Measurements from ENCODE around the gene KBTBD13. TPM values are rescaled to one million over a fixed set of nuclear protein-coding genes. Genes with fewer than 3 reads are reported as not detected.

Gene KBTBD13
- total RNA-seq, 1 experiment from 2014 or later, result not detected

- DNase-seq (ENCODE audit: extremely low read depth, low read depth), result no peak
Observed at GRCh38 chr15:65101891-65102708, 25.6 kb downstream of the KBTBD13 start.

- no peak for DNase-seq (ENCODE audit: extremely low read depth, low read depth)
Observed at GRCh38 chr15:65102912-65103311, 26.4 kb downstream of the KBTBD13 start.

GRCh38 chr15:65105038-65105437, 28.5 kb downstream of the KBTBD13 start:
- DNase-seq (ENCODE audit: extremely low read depth, low read depth), result no peak

DNA sequence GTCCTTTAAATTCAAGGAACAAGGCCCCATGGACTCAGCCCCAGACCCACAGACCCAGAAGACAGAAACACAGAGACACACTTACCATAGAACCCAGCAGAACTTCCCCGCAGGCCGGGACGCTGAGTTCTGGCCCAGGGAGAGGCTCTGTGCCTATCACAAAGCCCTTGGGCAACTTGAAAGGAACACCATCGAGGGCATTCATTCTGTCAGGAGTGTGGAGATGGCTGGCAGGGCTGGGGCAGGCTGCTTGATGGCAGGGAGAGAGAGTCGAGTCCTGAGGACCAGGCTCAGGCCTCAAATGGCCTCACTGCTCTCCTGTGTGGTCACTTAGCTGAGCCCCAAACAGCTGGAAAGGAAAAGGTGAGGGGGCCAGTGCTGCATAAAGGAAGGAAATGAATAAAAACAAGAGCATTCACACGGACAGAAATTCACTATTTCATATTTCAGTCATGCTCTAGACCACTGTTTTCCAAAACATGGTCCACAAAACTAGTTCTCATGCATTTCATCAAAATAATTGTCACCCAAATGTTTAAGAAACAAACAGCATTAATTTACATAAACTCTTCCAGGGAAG, 29.6 kb downstream of the KBTBD13 start:
- no peak for DNase-seq (ENCODE audit: extremely low read depth, low read depth)

DNA sequence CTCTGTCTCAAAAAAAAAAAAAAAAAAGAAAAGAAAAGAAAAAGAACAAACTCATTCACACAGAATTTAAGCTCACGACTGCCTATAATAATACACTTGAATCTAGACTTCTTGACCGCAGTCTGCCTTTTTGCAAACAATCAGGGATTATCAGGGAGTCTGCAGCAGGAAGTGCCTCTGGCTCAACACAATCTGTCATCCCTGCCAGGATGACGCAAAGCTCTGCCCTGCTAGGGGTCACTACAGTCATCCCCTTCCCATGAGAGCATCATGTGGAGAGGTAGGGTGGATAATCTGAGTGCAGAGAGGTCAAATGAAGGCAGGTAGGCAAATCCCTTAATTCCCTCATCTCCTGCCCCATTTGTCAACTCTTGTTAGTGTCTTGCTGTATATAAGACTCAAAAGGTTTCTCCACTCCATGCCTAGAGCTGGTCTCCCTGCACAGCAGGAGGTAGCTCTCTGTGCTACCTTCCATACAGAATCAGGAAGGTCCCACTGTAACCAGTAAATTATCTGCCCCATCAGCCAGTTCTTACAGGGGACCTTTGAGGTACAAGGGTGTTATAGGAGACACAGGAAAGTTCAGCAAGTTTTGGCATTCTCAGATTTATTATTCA, 34.2 kb downstream of the KBTBD13 start:
- DNase-seq (ENCODE audit: extremely low read depth, low read depth), result no peak

- DNase-seq (ENCODE audit: extremely low read depth, low read depth), result no peak
Observed at GRCh38 chr15:65115086-65115485, 38.5 kb downstream of the KBTBD13 start, which contains the start of gene UBAP1L. Gene UBAP1L (minus strand): TSS chr15:65115200. CDS start chr15:65106215, 8,985 bp downstream.

- DNase-seq (ENCODE audit: extremely low read depth, low read depth), result no peak
Observed at GRCh38 chr15:65115542-65115941, 39.0 kb downstream of the KBTBD13 start.

Small RNAs within 50 kb of the gene (small RNA-seq; reads per million reads assigned to genes)
- gene AC013553.1, result 0 reads per million in 2 experiments

Other genes starting within 250 kb of the KBTBD13 start
- 2.9 and 3.5 TPM in 2 replicates for gene PLEKHO2, start 234.8 kb upstream of the KBTBD13 start, total RNA-seq (2014; rRNA removed; shearing (Covaris generic))
- 1.6 and 1.7 TPM in 2 replicates for gene ANKDD1A, start 164.8 kb upstream of the KBTBD13 start, total RNA-seq (2014; rRNA removed; shearing (Covaris generic))
- 76.8 and 80.0 TPM in 2 replicates for gene SPG21, start 86.8 kb upstream of the KBTBD13 start, total RNA-seq (2014; rRNA removed; shearing (Covaris generic))
- 22.7 and 24.4 TPM in 2 replicates for gene MTFMT, start 47.1 kb upstream of the KBTBD13 start, total RNA-seq (2014; rRNA removed; shearing (Covaris generic))
- 0.75 and 1.1 TPM in 2 replicates for gene SLC51B, start 31.4 kb upstream of the KBTBD13 start, total RNA-seq (2014; rRNA removed; shearing (Covaris generic))
- 0.07 TPM in 1 of 2 replicates, not detected in the other for gene RASL12, start 8.8 kb upstream of the KBTBD13 start, total RNA-seq (2014; rRNA removed; shearing (Covaris generic))
- 0.75 and 1.1 TPM in 2 replicates for gene UBAP1L, start 38.5 kb downstream of the KBTBD13 start, total RNA-seq (2014; rRNA removed; shearing (Covaris generic))
- 18.6 and 20.1 TPM in 2 replicates for gene PDCD7, start 57.1 kb downstream of the KBTBD13 start, total RNA-seq (2014; rRNA removed; shearing (Covaris generic))
- 42.0 and 55.4 TPM in 2 replicates for gene CLPX, start 108.6 kb downstream of the KBTBD13 start, total RNA-seq (2014; rRNA removed; shearing (Covaris generic))
- gene CILP, start 134.7 kb downstream of the KBTBD13 start, total RNA-seq (2014; rRNA removed; shearing (Covaris generic)), result not detected in 2 replicates
- gene PARP16, start 210.1 kb downstream of the KBTBD13 start, total RNA-seq (2014; rRNA removed; shearing (Covaris generic)), result 11.8 and 12.9 TPM in 2 replicates
- not detected in 2 replicates for gene RNU5A-1, start 219.3 kb downstream of the KBTBD13 start, total RNA-seq (2014; rRNA removed; shearing (Covaris generic))
- gene RNU5B-1, start 227.9 kb downstream of the KBTBD13 start, total RNA-seq (2014; rRNA removed; shearing (Covaris generic)), result not detected in 2 replicates